Adrenal gland (tissue), 5 donors: ENCODE measurements around the gene RPS6KL1.

Experiments used
- CTCF ChIP-seq, 6 experiments: fragments of 450-650 bp in 4 of 6; fragments of 200-600 bp in 2 of 6; sonication (generic) in 1 of 6; IDR thresholded peaks; 1 replicate in 5 of 6; 2 replicates in 1 of 6; pipeline versions ENCODE4 v1.5.1 to v1.8.0; 2016 to 2021; ENCODE audit warnings: antibody characterized with exemption in 6 of 6, mild to moderate bottlenecking in 2 of 6, moderate library complexity in 1 of 6
- POLR2A ChIP-seq, 2 donors: fragments of 450-650 bp; IDR thresholded peaks; one replicate each; pipeline ENCODE4 v1.6.1; 2017; ENCODE audit warnings: antibody characterized with exemption in 2 of 2, mild to moderate bottlenecking in 2 of 2, moderate library complexity in 1 of 2
- donor health status: DM: no; HTN: no; CAD: no.

- TF ChIP-seq CTCF (IDR thresholded peaks at IDR 0.05) (no peak), POLR2A (IDR thresholded peaks at IDR 0.05) (no peak)
Measured at GRCh38 chr14:74936731-74937130, 13.7 kb upstream of the RPS6KL1 start.
